Skeletal muscle cell (primary cell): ENCODE measurements around the gene CXCL17.

ENCODE experiments used
- DNase-seq: peaks from one replicate; pipeline ENCODE4 v3.0.0-alpha.2; 2010; ENCODE audit warnings: low read depth
- H3K4me3 ChIP-seq: 2 replicates; pipeline ENCODE4 v1.5.1; 2011; ENCODE audit warnings: low read depth, mild to moderate bottlenecking, control low read depth, low read length, moderate library complexity

Gene CXCL17

DNA sequence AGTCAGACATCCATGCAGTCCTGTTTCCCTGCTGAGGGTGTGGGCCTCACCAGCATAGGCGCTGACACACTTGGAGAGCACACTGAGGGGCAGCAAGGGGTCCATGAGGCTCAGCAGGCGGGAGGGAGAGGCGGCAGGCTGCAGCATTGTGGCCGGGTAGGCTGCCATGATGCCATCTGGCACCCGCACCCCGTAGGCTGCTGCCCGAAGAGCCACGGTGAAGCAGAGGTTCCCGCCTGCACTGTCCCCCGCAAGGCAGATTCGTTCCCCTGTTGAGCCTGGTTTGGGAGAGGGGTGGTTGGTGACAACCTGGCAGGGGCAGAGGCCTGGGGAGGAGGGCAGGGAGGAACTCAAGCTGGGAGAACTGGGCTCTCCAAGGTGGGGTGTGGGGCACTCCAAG, 36.6 kb downstream of the CXCL17 start:
- no peak for DNase-seq
- no peak overlapping the region for H3K4me3 ChIP-seq

DNA sequence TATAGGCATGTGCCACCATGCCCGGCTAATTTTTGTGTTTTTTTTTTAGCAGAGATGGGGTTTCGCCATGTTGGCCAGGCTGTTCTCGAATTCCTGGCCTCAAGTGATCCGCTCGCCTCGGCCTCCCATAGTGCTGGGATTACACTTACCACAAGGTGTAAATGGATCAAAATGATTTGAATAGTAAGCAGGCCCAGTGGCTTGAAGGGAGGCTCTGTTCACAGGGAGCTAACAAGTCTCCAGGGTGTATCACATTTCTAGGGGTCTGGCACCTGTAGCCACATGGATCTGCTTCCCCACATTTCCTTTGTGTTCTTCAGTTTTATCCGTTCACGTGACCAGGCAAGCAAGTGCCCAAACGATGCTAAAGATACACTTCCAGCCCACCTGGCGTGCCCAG, 39.2 kb downstream of the CXCL17 start:
- no peak overlapping the region for H3K4me3 ChIP-seq

DNA sequence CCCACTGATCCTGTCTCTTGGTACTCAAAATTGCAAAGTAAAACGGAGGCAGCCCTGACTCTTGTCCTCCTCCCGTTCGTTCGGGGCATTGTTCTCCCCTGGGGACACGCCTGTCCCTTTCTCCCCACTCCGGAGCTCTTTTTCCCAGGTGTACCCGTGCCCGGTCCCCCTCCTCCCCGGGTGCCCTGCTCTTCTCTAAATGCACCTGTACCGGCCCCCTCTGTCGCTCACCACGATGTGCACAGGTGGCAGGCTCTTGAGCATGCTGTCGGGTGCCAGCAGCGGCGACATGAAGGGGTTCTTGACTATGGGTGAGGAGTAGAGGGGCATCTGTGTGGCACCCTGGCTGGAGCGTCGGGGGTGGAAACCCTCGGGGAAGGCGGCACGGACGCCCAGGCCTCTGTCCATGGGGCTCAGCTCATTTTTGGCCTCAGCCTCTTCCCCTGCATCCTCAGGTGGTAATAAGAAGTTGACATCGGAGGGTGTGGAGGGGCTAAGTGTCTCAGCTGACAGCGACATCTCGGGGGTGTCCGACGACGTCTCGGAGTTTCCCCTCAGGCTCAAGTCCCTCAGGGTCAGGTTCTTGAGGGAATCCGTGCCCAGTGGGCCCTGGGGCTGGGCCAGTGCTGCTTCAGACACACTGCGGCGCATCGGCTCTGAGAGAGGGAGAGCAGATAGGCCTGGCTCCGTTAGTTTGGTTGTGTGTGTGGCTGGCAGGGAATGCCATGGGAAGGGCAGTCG, 40.2 kb downstream of the CXCL17 start:
- peak overlapping the region; percentile 54 for H3K4me3 ChIP-seq
- DNase-seq: no peak

More for the DNA sequence above, 39.2 kb downstream of the CXCL17 start:
- DNase-seq: no peak

DNA sequence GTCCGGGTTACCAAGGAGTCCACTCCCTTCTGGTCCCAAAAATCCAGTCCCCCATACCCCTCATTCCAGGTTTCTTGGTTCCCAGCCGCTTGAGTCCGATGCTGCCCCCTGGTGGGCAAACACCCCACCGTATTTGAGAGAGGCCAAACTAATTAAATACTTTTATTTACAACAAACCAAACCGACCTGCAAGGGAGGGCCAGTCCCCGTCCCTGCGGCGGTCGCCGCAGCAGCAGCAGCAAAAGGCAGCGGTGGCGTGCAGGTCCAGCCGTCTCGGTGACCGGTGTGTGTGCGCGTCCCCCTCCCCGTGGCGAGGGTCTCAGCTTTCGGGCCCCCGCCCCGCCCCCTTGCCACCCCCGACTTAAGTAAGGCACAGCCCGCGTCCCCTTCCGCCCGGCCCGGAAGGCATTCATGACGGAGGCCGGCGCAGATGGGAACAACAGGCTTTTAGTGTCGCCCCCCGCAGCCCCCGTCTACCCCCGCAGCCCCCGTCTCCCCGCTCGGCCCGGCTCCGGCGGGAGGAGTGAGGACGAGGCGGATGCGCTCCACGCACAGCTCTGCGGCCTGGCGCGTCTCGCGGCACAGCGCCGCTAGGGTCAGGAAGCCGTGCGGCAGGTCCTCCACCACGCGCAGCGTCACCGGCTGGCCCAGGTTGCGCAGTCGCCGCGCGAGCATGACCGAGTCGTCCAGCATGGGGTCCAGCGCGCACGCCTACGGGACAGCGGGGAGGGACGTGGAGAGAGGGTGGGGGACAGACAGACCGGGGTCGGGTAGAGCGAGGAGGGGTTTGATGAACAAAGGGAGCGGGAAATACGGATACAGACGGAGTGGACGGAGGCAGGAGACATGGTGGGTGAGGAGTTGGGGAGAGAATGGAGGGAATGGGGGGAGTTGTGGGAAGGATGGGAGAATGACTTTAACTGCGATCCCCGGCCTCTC, 41.1 kb downstream of the CXCL17 start:
- DNase-seq: peak; percentile 35
- peak overlapping the region; percentile 54 for H3K4me3 ChIP-seq

DNA sequence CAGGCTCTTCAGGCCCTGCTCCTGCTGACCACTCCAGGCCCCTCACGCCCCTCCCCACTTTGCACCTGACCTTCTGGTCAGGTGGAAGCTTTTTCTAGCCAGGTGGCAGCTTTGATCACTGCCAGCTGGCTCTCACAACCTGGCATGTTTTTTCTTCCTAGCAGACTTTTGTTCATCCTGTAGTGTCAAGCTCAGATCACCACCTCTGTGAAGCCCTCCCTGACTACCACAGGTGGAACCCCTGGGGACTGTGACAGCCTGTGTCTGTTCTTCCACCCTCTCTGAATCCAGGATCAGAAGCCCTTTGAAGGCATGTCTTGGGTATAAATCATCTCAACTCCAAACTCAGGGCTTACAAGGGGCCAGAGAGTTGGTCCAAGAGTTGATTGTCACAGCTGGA, 42.3 kb downstream of the CXCL17 start:
- H3K4me3 ChIP-seq: no peak overlapping the region
- DNase-seq: no peak

DNA sequence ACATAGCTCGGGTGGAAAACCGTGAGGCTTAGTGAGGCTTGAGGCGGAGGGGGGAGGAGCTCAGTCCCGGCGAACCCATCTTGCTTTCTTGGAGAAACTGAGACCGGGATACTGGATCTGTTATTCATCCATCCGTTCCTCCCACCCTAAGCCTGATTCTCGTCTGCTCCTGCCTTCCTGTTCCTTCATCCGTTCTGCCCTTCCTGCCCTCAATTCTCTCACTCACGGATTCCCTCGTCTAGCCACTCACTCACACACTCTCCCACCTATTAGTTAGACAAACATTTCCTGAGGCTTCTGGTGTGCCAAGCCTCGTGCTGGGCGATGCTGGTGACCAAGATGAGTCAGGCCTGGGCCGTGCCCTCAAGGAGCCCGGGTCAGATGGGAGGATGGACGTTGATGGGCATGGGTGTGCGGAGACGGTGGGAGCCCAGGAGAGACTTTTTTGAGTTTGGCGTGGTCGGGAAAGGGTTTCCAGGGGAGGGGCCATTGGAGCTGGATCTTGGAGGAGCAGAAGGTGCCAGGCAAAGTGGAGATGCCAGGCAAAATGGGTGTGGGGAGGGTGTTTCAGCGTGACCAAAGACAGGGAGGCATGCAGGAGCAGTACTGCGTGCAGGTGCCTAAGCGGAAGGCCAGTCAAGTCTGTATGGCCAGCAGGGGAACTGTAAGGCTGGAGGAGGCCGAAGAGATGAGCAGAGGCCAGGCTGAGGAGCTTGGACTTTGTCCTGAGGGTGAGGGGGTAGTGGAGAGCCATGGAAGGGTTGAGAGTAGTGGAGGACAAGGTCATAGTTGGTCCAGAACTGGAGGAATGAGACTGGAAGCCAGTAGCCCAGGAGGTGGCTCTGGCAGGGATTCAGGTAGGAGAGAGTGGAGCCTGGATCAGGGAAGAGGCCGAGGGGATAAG, 45.2 kb downstream of the CXCL17 start:
- no peak for DNase-seq
- H3K4me3 ChIP-seq: peak overlapping the region; percentile 67

DNA sequence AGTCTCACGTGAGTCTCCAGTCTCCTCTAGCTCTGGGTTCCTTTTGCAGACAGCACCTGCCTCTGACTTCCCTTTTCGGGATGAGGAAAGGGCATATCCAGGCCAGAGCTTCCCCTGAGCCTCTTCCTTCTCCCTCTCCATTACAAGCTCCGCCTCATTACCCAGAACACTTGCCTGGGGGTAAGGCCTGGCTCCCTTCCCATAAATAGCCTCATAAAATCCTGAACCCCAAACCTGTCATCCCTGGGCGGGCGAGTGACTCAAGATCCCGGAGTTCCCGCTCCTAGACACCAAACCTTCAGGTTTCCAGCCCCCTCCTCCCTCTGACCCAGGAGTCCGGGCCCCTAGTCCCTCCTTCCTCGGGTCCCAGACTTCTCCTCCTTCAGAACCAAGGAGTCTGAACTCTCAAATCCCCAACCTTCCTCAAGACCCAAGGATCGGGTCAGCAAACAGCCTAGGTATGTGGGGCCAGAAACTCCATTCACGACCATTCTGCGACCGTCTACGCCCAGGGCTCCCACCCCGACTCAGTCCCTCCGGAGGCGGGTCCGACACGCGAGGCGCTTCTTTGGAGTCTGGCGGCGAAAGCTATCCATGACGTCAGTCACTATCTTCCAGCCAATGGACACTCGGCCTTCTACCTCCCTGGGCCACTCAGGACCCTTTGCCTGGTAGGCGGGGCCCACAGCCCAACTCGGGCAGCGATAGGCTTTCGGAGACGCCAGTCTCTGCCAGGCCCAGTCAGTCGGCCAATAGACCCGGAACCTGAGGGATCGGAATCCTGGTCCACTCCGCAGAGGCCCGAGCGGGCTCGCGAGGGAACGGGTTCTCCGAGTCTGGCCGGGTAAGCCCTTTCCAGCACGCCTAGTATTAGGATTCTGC, 46.1 kb downstream of the CXCL17 start:
- H3K4me3 ChIP-seq: peak overlapping the region; percentile 67

DNA sequence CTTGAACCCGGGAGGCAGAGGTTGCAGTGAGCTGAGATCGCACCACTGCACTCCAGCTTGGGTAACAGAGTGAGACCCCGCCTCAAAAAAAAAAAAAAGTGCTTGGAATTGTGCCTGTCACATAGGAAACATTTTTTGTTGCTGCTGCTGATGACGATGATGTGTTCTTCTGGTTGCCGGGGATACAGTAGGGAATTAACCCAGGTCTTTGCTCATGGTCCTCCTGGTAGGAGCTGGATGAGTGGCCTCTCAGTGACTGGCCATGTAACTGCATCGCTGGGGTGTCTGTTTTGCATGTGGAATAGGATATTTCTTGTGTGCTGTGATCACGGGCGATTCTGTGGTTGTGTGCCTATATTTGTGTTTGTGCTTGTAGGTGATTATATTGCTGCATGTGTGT, 48.0 kb downstream of the CXCL17 start:
- DNase-seq: no peak
- no peak overlapping the region for H3K4me3 ChIP-seq

More for the DNA sequence above, 46.1 kb downstream of the CXCL17 start:
- DNase-seq: peak; percentile 95

DNA sequence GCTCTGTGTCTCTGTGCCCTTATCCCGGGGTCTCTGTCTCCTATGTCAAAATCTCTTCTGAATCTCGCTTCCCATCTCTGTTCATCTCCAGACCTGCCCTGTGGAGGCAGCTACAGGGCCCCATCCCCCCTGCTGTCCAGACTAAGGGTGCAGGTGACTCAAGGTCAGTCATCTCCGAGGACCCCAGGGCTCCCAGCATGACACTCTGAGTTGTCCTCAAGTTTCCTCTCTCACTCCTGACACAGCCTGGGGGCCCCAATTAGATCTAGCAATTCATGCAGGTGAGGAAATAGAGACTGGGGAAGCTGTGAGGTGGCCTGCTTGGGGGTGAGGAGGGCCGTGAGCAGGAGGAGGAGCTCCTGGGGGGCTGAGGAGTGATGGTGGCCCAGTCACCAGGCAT, 50.6 kb downstream of the CXCL17 start:
- no peak overlapping the region for H3K4me3 ChIP-seq
- DNase-seq: no peak

DNA sequence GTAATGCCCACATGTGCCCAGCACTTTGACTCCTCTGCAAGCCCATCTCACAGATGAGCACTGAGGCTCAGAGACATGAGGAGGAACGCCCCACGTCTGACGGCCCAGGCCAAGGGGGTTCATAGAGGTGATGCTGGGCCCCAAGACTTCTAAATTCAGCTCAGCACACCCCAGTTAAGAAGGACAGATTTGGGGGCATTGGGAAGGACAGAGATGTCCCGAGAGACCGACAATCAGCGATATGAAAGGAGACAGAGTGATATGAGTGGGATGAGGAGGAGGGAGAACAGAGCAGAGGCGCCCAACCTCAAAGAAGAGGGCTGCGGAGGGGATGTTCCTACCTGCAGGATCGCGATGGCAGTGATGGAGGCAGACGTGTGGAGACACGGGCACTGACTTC, 52.8 kb downstream of the CXCL17 start, which contains the start of gene CNFN:
CNFN (minus strand) TSS at position 399 of the 400 bp plus-strand sequence. CDS start 1,260 bp downstream, outside the sequence.
- no peak within 1 kb of the TSS for H3K4me3 ChIP-seq
- DNase-seq: no peak

DNA sequence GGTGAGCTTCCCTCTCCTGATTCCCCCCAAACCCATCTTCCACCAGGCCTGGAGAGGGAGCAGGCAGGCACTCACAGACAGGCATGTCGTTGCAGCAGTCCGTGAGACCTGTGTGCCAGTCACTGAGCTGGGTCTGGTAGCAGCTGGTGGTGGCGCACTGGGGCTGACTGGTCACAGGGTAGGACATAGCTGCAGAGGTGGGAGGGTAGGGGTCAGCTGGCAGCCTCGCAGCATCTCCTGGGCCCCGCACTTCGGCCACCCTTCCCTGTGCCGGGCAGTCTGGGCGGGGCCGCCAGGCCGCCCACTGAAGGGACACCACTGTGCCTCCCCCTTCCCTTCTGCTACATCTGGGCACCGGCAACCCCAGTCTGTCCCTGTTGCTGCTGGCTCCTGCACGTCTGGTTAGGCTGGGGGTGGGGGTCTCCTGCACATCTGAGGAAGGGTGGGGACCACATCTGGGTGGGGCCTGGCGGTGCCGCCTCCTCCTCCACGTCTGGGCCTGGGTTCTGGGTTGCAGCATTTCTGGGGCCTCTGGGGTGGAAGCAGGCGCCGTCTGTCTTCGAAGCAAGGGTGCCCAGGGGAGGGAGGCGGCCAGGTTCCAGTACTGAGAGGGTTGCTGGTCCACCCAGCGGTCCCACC, 53.8 kb downstream of the CXCL17 start:
- no peak for DNase-seq
- H3K4me3 ChIP-seq: no peak overlapping the region

DNA sequence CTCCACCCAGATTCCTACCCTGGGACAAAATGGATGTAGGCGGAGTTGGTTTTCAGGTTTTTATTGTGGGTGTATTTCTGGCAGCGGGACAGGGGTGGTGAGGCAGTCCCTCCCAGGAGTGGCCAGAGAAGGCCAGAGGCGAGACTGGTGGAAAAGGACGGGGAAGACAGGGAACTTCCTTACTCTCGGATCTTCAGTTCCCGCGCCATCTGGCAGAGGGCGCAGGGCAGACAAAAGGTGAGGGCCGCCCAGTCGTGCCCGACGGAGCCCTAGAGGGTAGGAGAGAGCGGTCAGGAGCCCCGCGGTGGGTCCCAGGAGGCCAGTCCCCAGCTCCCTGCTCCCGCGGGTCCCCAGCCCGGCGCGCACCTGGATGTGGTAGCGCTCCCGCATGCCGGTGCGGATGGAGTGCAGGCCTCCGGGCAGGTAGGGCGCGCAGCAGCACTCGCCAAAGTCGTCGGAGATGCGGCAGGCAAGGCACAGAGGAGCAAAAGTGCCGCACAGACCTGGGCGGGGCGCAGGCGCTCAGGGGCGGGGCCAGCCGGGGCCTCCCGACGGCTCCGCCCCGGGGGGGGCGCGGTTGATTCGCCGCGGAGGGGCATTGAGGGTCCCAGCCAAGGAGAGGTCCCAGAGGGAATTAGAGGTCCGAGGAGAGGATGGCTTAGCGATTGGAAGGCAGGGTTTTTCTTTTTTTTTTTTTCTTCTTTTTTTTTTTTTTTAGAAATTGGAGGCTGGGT, 55.6 kb downstream of the CXCL17 start:
- H3K4me3 ChIP-seq: peak overlapping the region; percentile 40
- no peak for DNase-seq

DNA sequence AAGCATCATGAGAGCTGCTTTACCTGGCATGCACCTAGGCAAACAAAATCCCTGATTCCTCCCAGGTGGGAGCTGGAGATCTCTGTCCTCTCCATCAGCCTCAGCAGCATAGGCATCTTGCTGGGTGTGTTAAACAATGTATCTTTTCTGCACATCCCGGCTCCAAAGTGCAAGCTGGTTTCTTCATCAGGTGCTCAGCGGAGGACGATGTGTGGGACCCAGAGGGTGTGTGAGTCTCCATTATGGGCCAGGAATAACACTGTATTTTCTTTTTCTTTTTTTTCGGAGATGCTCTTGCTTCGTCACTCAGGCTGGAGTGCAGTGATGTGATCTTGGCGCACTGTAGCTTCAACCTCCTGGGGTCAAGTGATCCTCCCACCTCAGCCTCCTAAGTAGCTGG, 62.6 kb downstream of the CXCL17 start:
- H3K4me3 ChIP-seq: no peak overlapping the region
- no peak for DNase-seq
